ENCODE data around the gene SWAP70.

SWAP70 gene

DNA sequence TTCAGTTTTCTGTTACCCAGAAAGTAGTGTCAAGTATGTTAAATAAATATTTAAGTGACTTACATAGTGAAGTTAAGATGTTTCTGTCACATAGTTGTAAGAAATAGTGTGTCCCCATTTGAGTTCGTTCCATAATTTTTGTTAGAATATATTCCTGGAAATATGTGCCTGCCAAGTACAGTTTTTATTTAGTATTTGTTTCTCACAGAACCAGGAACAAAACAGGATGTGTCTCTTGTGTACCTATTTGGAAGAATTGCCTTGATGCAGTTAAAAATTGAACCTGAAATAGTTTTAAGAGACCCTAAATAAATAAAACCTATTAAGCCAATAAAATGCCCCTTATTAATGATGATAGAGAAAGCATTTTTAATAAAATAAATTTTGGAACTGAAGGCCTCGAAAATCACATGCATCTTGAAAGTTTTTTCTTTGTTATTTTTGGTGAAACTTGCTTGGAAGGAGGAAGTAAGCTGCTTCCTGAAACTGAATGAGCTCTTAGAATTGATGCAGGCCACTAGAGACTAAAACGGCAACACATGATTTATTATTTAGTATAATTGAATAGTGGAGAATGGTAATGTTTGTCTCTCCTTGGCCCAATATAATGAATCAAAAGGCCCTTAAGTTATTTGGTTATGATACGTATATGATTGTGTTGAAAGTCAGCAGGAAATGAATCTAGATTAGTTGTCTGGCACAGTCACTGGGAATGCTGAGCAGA, 55.9 kb downstream of the SWAP70 start:
- H3K27ac Mint-ChIP-seq: no peak overlapping the region
- no peak overlapping the region for H3K4me3 Mint-ChIP-seq
- H3K36me3 Mint-ChIP-seq: peaks cover 1% of the 10 kb centered on the region
- no peaks in the 10 kb centered on the region for H3K9me3 Mint-ChIP-seq
- H3K27me3 Mint-ChIP-seq: no peaks in the 10 kb centered on the region
- peaks cover 14% of the 10 kb centered on the region for H3K4me1 Mint-ChIP-seq

GRCh38 chr11:9720290-9720630, 56.4 kb downstream of the SWAP70 start:
- H3K4me1 Mint-ChIP-seq: peaks cover 14% of the 10 kb centered on the region
- H3K27me3 Mint-ChIP-seq: no peaks in the 10 kb centered on the region
- H3K4me3 Mint-ChIP-seq: no peak overlapping the region
- no peaks in the 10 kb centered on the region for H3K9me3 Mint-ChIP-seq
- H3K36me3 Mint-ChIP-seq: peaks cover 1% of the 10 kb centered on the region
- H3K27ac Mint-ChIP-seq: no peak overlapping the region

DNA sequence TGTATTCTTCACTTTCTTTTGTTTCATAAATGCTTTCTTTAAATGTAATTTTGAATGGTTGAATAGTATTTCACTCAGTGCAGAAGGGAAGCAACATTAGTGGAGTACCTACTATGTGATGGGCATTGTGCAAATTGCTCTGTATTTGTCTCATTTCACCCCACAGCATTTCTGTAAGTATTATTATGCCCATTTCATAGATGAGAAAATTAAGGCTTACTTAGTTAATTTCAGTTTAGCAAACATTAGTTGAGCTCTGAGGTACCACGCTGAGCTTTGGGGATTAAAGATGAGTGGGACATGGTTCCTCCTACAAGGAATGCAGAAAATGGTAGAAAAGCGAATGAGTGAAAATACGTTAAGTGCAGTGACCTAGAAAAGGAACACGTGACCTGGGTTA, 58.1 kb downstream of the SWAP70 start:
- Mint-ChIP-seq H3K4me3 (no peak overlapping the region), H3K9me3 (no peaks in the 10 kb centered on the region), H3K27me3 (no peaks in the 10 kb centered on the region), H3K4me1 (peaks cover 8% of the 10 kb centered on the region), H3K27ac (no peak overlapping the region), H3K36me3 (peaks cover 1% of the 10 kb centered on the region)

DNA sequence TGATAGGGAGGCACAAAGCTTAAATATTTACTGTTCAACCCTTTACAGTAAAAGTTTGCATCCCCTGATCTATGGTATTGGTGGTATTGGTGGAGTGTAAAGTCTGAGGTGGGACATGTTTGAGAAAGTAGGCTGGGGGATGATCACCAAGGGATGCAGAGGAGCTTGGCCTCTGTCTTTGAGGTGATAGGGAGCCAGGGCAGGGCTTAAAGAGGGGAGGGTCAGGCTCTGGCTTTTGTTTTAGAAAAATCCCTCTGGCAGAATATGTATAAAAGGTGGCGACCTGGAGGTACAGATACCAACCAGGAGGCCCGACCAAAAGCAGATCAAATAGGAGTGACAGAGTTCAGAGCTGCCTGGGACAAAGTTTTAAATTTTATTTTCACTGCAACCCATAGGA, 59.0 kb downstream of the SWAP70 start:
- Mint-ChIP-seq H3K27ac (no peak overlapping the region), H3K36me3 (peaks cover 1% of the 10 kb centered on the region), H3K9me3 (no peaks in the 10 kb centered on the region), H3K27me3 (no peaks in the 10 kb centered on the region), H3K4me1 (peaks cover 7% of the 10 kb centered on the region), H3K4me3 (no peak overlapping the region)

GRCh38 chr11:9726321-9727022, 62.6 kb downstream of the SWAP70 start:
- no peaks in the 10 kb centered on the region for H3K4me1 Mint-ChIP-seq
- H3K4me3 Mint-ChIP-seq: no peak overlapping the region
- no peaks in the 10 kb centered on the region for H3K36me3 Mint-ChIP-seq
- no peak overlapping the region for H3K27ac Mint-ChIP-seq
- H3K9me3 Mint-ChIP-seq: no peaks in the 10 kb centered on the region
- H3K27me3 Mint-ChIP-seq: peaks cover under 1% of the 10 kb centered on the region

DNA sequence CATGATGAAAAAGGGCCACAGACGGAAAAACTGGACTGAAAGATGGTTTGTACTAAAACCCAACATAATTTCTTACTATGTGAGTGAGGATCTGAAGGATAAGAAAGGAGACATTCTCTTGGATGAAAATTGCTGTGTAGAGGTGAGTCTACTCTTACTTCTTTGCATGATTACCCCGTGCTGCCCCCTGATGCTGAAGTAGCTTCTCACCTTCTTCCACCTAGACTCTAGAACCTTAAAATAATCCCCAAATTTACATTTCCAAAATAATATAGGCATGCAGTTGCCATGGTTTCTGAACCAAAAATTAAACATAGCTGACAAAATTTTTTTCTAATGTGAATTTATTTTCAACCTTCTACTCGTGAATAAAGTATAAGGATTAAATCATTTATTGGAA, 64.2 kb downstream of the SWAP70 start:
- peaks cover 2% of the 10 kb centered on the region for H3K36me3 Mint-ChIP-seq
- no peak overlapping the region for H3K27ac Mint-ChIP-seq
- peaks cover 1% of the 10 kb centered on the region for H3K27me3 Mint-ChIP-seq
- H3K4me1 Mint-ChIP-seq: no peaks in the 10 kb centered on the region
- no peaks in the 10 kb centered on the region for H3K9me3 Mint-ChIP-seq
- no peak overlapping the region for H3K4me3 Mint-ChIP-seq

- Mint-ChIP-seq H3K9me3 (peaks cover 13% of the 10 kb centered on the region), H3K4me1 (no peaks in the 10 kb centered on the region), H3K4me3 (no peak overlapping the region), H3K36me3 (peaks cover 10% of the 10 kb centered on the region), H3K27me3 (peaks cover 1% of the 10 kb centered on the region), H3K27ac (no peak overlapping the region)
These were observed 67.4 kb downstream of the SWAP70 start for GRCh38 chr11:9731256-9731655.

GRCh38 chr11:9732453-9732852, 68.6 kb downstream of the SWAP70 start:
- peaks cover 1% of the 10 kb centered on the region for H3K27me3 Mint-ChIP-seq
- H3K9me3 Mint-ChIP-seq: peaks cover 19% of the 10 kb centered on the region
- H3K27ac Mint-ChIP-seq: no peak overlapping the region
- no peaks in the 10 kb centered on the region for H3K4me1 Mint-ChIP-seq
- no peak overlapping the region for H3K4me3 Mint-ChIP-seq
- peaks cover 15% of the 10 kb centered on the region for H3K36me3 Mint-ChIP-seq

GRCh38 chr11:9733212-9733611, 69.3 kb downstream of the SWAP70 start:
- Mint-ChIP-seq H3K36me3 (peaks cover 15% of the 10 kb centered on the region), H3K9me3 (peaks cover 19% of the 10 kb centered on the region), H3K27ac (no peak overlapping the region), H3K4me3 (no peak overlapping the region), H3K27me3 (peaks cover 1% of the 10 kb centered on the region), H3K4me1 (no peaks in the 10 kb centered on the region)

- H3K4me1 Mint-ChIP-seq: no peaks in the 10 kb centered on the region
- peaks cover 15% of the 10 kb centered on the region for H3K36me3 Mint-ChIP-seq
- H3K27ac Mint-ChIP-seq: no peak overlapping the region
- H3K27me3 Mint-ChIP-seq: peaks cover 1% of the 10 kb centered on the region
- peaks cover 19% of the 10 kb centered on the region for H3K9me3 Mint-ChIP-seq
- H3K4me3 Mint-ChIP-seq: no peak overlapping the region
These were observed 71.4 kb downstream of the SWAP70 start for GRCh38 chr11:9735236-9735635.

- Mint-ChIP-seq H3K4me1 (no peaks in the 10 kb centered on the region), H3K36me3 (peaks cover 15% of the 10 kb centered on the region), H3K27me3 (peaks cover 1% of the 10 kb centered on the region), H3K4me3 (no peak overlapping the region), H3K27ac (no peak overlapping the region), H3K9me3 (peaks cover 19% of the 10 kb centered on the region)
These were observed 72.0 kb downstream of the SWAP70 start for GRCh38 chr11:9735919-9736318.

GRCh38 chr11:9736365-9736764, 72.5 kb downstream of the SWAP70 start:
- Mint-ChIP-seq H3K9me3 (peaks cover 19% of the 10 kb centered on the region), H3K4me1 (no peaks in the 10 kb centered on the region), H3K36me3 (peaks cover 15% of the 10 kb centered on the region), H3K27ac (no peak overlapping the region), H3K27me3 (peaks cover 1% of the 10 kb centered on the region), H3K4me3 (no peak overlapping the region)

GRCh38 chr11:9738116-9738515, 74.2 kb downstream of the SWAP70 start:
- Mint-ChIP-seq H3K36me3 (peaks cover 13% of the 10 kb centered on the region), H3K27ac (no peak overlapping the region), H3K4me3 (no peak overlapping the region), H3K4me1 (no peaks in the 10 kb centered on the region), H3K27me3 (no peaks in the 10 kb centered on the region), H3K9me3 (peaks cover 19% of the 10 kb centered on the region)

DNA sequence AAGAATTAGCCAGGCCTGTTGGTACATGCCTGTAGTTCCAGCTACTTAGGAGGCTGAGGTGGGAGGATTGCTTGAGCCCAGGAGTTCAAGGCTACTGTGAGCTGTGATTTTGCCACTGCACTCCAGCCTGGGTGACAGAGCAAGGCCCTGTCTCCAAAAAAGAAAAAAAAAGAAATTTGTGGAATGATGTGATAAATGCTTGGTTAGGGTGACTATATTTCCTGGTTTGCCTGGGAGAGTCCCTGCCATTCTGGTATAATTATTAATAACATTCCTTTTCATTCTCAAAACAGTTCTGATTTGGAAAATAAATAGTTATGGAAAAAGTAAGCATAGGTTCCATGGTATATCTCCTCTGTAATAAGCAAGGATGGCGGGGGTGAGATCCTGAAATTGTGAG, 74.8 kb downstream of the SWAP70 start:
- no peaks in the 10 kb centered on the region for H3K27me3 Mint-ChIP-seq
- H3K4me3 Mint-ChIP-seq: no peak overlapping the region
- H3K36me3 Mint-ChIP-seq: peaks cover 13% of the 10 kb centered on the region
- no peak overlapping the region for H3K27ac Mint-ChIP-seq
- peaks cover 19% of the 10 kb centered on the region for H3K9me3 Mint-ChIP-seq
- no peaks in the 10 kb centered on the region for H3K4me1 Mint-ChIP-seq

DNA sequence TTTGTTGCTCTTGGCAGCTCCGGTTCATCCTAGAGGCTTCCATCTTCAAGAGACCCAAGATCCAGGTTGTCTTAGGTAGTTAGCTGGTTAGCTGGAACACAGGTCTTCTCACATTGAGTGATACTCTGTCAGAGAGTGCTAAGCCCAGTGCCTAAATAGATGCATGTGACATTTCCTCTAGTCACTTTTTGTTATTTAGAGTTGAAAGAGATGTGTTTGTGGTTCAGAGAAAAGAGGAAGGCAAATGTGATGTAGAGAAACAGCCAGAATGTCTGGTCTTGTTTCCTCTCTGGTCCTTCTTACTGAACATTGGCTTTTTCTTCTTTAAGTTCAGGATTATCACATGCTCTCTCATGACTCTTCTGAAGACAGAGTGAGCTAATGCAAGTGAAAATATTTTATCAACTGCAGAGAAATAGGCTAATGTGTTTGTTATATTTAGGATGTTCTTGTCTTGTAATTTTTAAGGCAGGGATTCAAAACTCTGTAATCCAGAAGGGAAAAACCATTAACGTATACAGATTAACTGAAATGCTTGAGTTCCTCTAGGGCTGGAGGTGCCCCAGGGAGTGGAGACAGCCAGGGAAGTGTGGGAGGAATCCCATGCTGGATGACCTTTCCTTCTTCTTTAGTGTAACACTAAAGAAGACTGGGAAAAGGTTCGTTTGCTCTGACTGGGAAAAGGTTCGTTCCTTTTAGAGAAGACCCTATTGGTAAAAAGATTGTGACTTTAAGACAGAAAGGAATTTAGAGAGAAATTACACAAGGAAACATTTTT, 75.4 kb downstream of the SWAP70 start:
- H3K36me3 Mint-ChIP-seq: peaks cover 13% of the 10 kb centered on the region
- H3K27me3 Mint-ChIP-seq: no peaks in the 10 kb centered on the region
- H3K4me3 Mint-ChIP-seq: no peak overlapping the region
- no peak overlapping the region for H3K27ac Mint-ChIP-seq
- peaks cover 19% of the 10 kb centered on the region for H3K9me3 Mint-ChIP-seq
- H3K4me1 Mint-ChIP-seq: no peaks in the 10 kb centered on the region
